Measurements from ENCODE around the gene LHFPL6.

- no peak for TF ChIP-seq CTCF (IDR thresholded peaks at IDR 0.05; ENCODE audit: poor library complexity)
- TF ChIP-seq EZH2 (IDR thresholded peaks at IDR 0.05; ENCODE audit: borderline replicate concordance), result no peak
Observed at GRCh38 chr13:39510316-39510695, 92.7 kb downstream of the LHFPL6 start.

Data from hepatocyte (in vitro differentiated cells).